Mesothelial cell of epicardium (in vitro differentiated cells): ENCODE results near the gene IGF1R. TPM values are rescaled to one million over a fixed set of nuclear protein-coding genes. Genes with fewer than 3 reads are reported as not detected.

Experiments used
- DNase-seq, 2 experiments: peaks; one replicate each; pipeline ENCODE4 v3.0.0; 2021; ENCODE audit warnings: low spot score in 2 of 2; ENCODE audit not compliant: unreplicated experiment in 2 of 2
- H3K27ac Mint-ChIP-seq: 2 replicates; pipeline ENCODE4 v1.8.0; 2021; ENCODE audit warnings: mixed read lengths
- H3K27me3 Mint-ChIP-seq: 2 replicates; pipeline ENCODE4 v1.8.0; 2021; ENCODE audit warnings: low read depth, mixed read lengths
- H3K36me3 Mint-ChIP-seq: 2 replicates; pipeline ENCODE4 v1.8.0; 2021; ENCODE audit warnings: mixed read lengths
- H3K4me1 Mint-ChIP-seq: 2 replicates; pipeline ENCODE4 v1.8.0; 2021; ENCODE audit warnings: mixed read lengths
- H3K4me3 Mint-ChIP-seq: 2 replicates; pipeline ENCODE4 v1.8.0; 2021; ENCODE audit warnings: mild to moderate bottlenecking, moderate library complexity, mixed read lengths
- H3K9me3 Mint-ChIP-seq: 2 replicates; pipeline ENCODE4 v1.8.0; 2021; ENCODE audit warnings: mixed read lengths
- CTCF ChIP-seq: fragments of 200-600 bp; sonication (generic); IDR thresholded peaks from one replicate; pipeline ENCODE4 v1.5.0; 2021; ENCODE audit warnings: antibody characterized with exemption; ENCODE audit not compliant: unreplicated experiment
- total RNA-seq: library from RNA; stranded (reverse); gene quantifications from 3 replicates; pipeline ENCODE4 v1.2.1, GENCODE V29; 2021

The IGF1R gene
- total RNA-seq, 1 donor from 2014 or later: 113 TPM

- no peak for DNase-seq
These were observed 148.5 kb downstream of the IGF1R start for GRCh38 chr15:98796685-98797357.

GRCh38 chr15:98798375-98798893 is 150.1 kb downstream of the IGF1R start:
- Mint-ChIP-seq H3K36me3 (no peaks in the 10 kb centered on the region), H3K27me3 (no peaks in the 10 kb centered on the region), H3K4me1 (peaks cover 57% of the 10 kb centered on the region), H3K9me3 (no peaks in the 10 kb centered on the region), H3K4me3 (no peak overlapping the region), H3K27ac (no peak overlapping the region)
- DNase-seq: no peak
- no peak for TF ChIP-seq CTCF

More at GRCh38 chr15:98796685-98797357, 148.5 kb downstream of the IGF1R start:
- H3K4me1 Mint-ChIP-seq: peaks cover 62% of the 10 kb centered on the region
- H3K36me3 Mint-ChIP-seq: no peaks in the 10 kb centered on the region
- H3K27ac Mint-ChIP-seq: no peak overlapping the region
- H3K4me3 Mint-ChIP-seq: no peak overlapping the region
- H3K9me3 Mint-ChIP-seq: no peaks in the 10 kb centered on the region
- TF ChIP-seq CTCF: no peak
- H3K27me3 Mint-ChIP-seq: no peaks in the 10 kb centered on the region

- H3K9me3 Mint-ChIP-seq: no peaks in the 10 kb centered on the region
- TF ChIP-seq CTCF: no peak
- H3K27ac Mint-ChIP-seq: peak overlapping the region; percentile 95
- H3K4me1 Mint-ChIP-seq: peaks cover 52% of the 10 kb centered on the region
- no peaks in the 10 kb centered on the region for H3K36me3 Mint-ChIP-seq
- no peak for DNase-seq
- peak overlapping the region; percentile 51 for H3K4me3 Mint-ChIP-seq
- H3K27me3 Mint-ChIP-seq: no peaks in the 10 kb centered on the region
These were observed 151.4 kb downstream of the IGF1R start for GRCh38 chr15:98799461-98800390.

GRCh38 chr15:98800437-98801233 is 152.3 kb downstream of the IGF1R start:
- no peaks in the 10 kb centered on the region for H3K9me3 Mint-ChIP-seq
- no peaks in the 10 kb centered on the region for H3K27me3 Mint-ChIP-seq
- H3K27ac Mint-ChIP-seq: peak overlapping the region; percentile 93
- H3K4me3 Mint-ChIP-seq: peak overlapping the region; percentile 54
- peaks cover 57% of the 10 kb centered on the region for H3K4me1 Mint-ChIP-seq
- no peak for TF ChIP-seq CTCF
- no peaks in the 10 kb centered on the region for H3K36me3 Mint-ChIP-seq
- peak in 1 of 2 experiments; percentile 53 for DNase-seq

- no peaks in the 10 kb centered on the region for H3K36me3 Mint-ChIP-seq
- H3K4me1 Mint-ChIP-seq: peaks cover 60% of the 10 kb centered on the region
- TF ChIP-seq CTCF: no peak
- H3K9me3 Mint-ChIP-seq: no peaks in the 10 kb centered on the region
- H3K27me3 Mint-ChIP-seq: no peaks in the 10 kb centered on the region
- H3K4me3 Mint-ChIP-seq: peak overlapping the region; percentile 20
- H3K27ac Mint-ChIP-seq: peak overlapping the region; percentile 93
- DNase-seq: no peak
These were observed 152.9 kb downstream of the IGF1R start for GRCh38 chr15:98801234-98801561.
